GM12873 (cell line): ENCODE results near the gene JPH2.

Source experiments
- TF ChIP-seq, protein P1 (sequence below): IDR thresholded peaks from 2 replicates; pipeline ENCODE4 v1.5.1; 2012; ENCODE audit warnings: low read depth, mild to moderate bottlenecking, moderate library complexity, low read length, control low read depth; ENCODE audit not compliant: insufficient read depth; ENCODE audit errors: missing control alignments

Gene JPH2

DNA sequence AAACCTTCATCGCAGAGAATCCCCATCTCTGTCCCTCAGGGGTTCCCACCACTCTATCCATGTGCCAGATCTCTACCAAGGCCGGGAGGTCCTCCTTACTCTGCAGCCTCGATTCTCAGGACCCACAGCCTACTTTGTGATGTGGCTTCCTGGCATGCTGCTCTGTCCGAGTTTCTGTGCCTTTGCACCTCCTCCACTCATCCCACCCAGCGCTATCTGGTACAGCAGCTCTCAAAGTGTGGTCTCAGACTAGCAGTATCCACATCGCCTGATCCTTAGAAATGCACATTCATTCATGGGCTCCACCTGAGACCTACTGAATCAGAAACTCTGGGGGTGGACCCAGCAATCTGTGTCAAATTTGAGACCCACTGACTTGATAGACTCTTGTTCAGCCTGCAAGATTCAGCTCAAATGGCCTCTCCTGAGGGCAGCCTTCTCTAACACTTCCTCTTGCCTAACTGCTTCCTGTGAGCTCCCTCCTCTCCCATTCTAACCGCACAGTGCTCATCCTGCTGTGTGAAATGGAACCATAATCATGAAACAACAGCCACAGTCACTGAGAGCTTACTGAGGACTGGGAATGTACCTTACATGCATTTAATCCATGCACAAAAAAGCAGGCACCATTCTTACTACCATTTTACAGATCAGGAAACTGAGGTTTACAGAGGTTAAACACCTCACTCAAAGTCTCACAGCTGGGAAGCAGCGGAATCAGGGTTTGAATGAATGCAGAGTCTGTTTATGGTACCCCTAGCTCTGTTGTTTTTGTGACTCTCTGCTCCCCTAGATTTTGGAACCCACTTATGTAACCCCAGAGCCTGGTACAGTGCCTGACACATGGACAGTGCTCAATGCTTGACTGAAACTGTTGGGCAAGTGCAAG lies 69.4 kb downstream of the JPH2 start:
- TF ChIP-seq, protein P1, sequence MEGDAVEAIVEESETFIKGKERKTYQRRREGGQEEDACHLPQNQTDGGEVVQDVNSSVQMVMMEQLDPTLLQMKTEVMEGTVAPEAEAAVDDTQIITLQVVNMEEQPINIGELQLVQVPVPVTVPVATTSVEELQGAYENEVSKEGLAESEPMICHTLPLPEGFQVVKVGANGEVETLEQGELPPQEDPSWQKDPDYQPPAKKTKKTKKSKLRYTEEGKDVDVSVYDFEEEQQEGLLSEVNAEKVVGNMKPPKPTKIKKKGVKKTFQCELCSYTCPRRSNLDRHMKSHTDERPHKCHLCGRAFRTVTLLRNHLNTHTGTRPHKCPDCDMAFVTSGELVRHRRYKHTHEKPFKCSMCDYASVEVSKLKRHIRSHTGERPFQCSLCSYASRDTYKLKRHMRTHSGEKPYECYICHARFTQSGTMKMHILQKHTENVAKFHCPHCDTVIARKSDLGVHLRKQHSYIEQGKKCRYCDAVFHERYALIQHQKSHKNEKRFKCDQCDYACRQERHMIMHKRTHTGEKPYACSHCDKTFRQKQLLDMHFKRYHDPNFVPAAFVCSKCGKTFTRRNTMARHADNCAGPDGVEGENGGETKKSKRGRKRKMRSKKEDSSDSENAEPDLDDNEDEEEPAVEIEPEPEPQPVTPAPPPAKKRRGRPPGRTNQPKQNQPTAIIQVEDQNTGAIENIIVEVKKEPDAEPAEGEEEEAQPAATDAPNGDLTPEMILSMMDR = no peak

DNA sequence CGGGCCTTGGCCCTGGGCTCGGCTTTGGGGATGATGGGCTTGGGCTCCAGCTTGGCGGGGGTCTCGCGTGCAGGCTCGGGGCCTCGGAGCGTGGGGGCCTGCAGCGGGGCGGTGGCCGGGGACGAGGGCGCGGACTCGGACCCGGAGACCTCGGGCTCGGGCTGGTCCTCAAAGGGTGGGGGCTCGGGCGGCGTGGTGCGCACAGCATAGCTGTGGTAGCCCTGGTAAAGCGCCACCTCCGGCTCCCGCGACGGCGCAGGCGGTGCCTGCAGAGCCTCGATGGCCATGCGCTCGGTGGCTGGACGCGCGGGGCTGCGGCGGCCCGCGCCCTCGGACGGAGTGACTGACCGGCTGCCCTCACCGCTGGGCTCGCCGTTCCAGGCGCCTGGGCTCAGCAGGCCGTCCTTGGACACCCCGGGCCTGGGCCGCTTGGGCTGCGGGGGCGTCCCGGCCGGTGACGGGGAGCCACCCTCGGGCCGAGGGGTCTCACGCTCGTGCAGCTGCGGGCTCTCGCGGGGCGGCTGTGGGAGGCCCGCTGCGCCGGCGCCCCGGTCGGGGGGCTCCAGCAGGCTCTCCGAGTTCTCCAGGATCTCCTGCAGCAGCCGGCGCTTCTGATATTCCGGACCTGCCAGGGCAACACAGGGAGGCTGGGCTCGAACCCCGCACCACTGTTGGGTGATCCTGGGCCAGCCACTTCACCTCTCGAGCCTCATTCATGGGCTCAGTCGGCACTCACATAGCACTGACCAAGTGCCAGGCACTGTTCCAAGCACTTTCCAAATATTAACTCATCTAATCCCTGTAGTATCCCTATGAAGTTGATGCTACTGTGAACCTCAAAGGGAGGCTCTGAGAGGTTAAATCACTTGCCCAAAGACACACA lies 71.0 kb downstream of the JPH2 start:
- TF ChIP-seq, protein P1 = no peak

GRCh38 chr20:44115181-44115580 lies 71.8 kb downstream of the JPH2 start:
- TF ChIP-seq, protein P1 = no peak

- TF ChIP-seq, protein P1 = no peak
Measured at GRCh38 chr20:44113618-44114376, 73.2 kb downstream of the JPH2 start.

- TF ChIP-seq, protein P1 = no peak
Measured at GRCh38 chr20:44112889-44113617, 73.9 kb downstream of the JPH2 start.

DNA sequence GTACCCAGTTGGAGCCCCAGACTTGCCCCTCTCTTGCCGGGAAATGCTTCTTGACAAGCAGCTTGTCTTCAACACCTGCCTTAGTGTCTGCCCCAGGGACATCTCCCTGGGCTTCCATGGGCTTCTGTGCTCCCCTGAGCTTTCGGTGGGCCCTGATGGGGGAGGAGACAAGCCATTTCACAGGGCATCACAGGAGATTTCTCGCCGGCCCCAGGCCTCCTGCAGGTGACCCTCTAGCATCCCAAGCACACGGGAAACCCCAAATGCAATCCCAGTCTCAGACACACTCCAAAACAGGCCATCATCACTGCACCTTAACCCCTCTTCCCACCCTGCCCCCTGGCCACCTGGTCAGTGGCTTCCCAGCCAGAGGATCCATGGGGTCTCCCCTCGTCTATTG lies 74.5 kb downstream of the JPH2 start:
- TF ChIP-seq, protein P1 = no peak
